Tongue (tissue), 2 donors: Measurements from ENCODE around the gene SEPTIN2. TPM values are rescaled to one million over a fixed set of nuclear protein-coding genes. Genes with fewer than 3 reads are reported as not detected.
"Not testable (repeated sequence)": the region's sequence is repeated elsewhere in the genome, so short reads cannot be mapped to it uniquely, and the experiment has no call there.

ENCODE experiments used
- DNase-seq: peaks from one replicate; pipeline ENCODE4 v3.0.0-alpha.2; 2015
- total RNA-seq: library from RNA; depleted of rRNA; stranded (reverse); fragments of >200 nt; gene quantifications from one replicate; pipeline ENCODE4 v1.2.3, GENCODE V29; 2014

SEPTIN2 gene
- total RNA-seq, 1 donor from 2014 or later: 355 TPM

DNA sequence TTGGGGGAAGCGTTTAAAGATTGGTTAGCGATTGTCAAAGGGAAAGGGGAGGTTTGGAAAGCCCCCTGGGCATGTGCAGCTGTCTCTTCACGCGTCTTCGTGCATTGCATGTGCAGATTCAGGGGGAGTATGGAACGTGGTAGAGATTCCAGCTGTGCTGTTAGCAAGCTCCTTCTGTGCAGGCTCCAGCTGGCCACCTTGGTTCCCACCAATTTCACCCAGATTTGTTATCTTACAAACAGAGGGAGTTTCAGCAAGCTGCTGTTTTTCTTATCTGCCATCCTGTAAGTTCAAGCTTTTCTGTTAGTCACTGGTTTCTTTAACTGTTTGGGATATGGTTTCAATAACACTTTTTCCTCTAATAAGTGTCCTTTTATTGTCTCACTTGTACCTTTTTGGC, 70.8 kb downstream of the SEPTIN2 start:
- peak; percentile 78 for DNase-seq

DNA sequence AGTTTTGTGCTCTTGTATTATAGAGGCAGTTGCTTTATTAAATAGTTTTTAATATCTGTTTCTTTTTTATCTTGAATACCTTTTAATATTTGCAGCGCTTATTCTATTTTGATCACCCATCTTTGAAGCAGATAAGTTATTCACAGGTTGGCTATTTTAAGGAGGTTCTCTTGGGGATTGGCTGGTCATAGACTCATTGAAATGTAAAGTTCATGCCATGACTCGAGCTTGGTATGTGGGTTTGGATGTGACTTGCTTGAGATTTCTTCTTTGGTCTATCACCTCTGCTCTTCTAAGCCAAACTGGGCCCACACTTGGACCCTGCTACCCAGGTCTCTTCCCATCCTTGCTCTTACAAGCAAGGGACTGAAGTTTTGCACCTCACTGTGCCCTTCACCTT, 74.0 kb downstream of the SEPTIN2 start:
- DNase-seq: no peak

DNA sequence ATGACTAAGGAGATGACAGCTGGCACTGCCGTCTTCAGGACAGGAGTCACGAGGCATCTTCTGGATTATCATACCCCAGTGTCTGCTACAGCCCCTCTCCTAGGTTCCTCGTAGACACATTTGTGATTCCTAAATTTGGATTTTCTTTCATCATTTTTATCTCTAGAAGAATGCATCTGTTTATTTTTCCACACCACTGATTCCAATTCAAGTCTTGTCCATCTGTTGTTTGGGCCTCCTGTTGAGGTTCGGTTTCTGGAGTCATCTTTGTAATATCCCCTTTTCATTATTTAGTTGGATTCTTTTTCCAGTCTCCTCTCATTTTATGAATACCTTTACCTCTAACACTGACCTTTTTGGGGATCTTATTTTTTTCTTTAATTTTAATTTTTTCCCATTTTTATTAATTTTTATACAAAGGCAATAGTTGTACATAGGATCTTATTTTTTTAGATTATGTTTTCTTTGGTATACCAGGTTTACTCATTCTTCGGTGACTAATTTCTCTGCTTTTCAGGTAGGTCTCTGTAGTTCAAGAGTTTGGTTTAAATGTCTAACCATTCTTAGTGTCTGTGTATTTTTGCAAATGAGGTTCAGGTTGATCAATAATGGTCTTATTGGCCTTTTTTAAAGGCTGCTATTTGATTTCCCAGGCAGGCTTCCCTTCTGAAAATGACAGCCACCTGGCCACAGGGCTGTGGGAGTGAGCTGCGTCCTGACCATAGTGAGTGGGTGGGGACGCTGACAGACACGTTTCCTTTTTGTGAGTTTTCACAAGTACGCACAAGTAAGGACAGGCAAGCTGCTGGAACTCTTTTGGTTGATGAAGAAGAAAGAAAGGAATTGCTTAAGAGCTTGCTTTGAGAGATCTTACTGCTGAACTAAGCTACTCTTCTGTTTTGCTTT, 74.8 kb downstream of the SEPTIN2 start:
- DNase-seq: peak; percentile 29

DNA sequence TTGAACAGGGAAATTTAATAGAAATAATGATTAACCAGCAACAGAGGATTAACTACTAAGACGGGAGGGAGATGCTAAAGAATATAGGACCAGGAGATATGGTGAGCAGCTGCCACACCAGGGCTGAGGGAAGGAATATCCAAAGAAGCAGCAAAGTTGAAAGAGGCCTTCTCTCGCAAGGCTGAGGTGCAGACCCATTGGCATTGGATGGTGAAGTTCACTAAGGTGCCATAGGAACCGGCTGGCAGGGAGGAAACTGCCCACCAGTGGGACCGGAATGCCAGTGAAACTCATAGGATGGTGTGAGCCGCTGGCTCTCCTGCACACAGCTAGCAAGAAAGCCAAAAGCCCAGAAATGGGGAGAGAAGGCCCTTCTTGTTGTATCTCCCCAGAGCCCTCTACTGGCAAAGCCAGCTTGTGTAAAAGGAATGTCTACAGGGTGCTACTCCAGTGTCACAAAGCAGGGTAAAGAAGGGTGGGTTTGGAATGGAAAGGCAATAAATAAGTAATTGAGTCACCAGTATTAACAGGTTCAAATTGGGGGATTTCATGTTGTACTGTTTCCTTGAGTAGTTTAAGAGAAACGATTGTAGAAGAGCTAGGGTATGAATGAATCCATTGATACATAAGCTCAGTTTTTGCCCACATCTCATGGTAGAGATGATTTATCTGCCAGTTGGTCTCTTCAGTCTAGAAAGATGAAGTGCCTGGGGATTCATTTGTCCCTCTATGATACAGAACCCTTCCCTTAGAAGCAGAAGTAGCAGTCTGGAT, 76.4 kb downstream of the SEPTIN2 start:
- no peak for DNase-seq

DNA sequence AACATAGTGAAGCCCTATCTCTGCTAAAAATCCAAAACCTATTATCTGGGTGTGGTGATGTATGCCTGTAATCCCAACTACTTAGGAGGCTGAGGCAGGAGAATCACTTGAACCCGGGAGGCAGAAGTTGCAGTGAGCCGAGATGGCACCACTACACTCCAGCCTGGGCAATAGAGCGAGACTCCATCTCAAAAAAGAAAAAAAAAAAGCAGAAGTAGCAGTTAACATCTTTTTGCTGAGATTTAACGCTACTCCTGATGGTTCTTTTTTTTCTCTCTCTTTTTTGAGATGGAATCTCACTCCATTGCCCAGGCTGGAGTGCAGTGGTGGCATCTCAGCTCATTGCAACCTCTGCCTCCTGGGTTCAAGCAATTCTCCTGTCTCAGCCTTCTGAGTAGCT, 77.0 kb downstream of the SEPTIN2 start:
- DNase-seq: not testable (repeated sequence)

DNA sequence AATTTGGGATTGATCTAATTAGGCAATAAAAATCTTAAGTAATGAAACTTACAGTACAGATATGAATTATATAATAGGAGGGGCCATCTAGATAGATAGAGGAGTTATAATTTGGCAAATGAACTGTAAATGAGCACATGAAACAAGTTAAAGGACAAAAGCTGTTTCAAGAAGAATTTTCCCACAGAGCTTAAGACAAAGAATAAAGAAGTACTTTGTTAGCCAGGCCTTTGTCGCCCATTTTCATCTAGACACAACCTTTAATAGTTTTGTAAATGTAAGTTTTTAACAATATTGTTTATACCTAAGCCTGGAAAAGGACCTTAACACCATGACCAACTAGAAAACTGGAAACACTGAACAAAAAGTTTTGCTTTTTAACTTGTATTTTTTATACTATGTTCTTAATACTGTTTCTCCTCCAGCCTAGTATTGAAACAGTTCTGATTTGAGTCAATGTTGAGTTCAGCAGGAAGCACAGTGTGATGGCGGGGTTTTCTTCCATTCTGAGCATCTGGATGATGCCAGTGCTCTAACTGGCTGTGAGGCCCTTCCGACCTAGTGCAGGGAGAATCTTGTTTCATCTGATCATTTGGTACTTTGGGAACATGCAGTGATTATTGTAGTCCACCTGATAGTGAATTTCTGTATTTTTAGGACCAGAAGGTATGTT, 77.9 kb downstream of the SEPTIN2 start:
- no peak for DNase-seq

DNA sequence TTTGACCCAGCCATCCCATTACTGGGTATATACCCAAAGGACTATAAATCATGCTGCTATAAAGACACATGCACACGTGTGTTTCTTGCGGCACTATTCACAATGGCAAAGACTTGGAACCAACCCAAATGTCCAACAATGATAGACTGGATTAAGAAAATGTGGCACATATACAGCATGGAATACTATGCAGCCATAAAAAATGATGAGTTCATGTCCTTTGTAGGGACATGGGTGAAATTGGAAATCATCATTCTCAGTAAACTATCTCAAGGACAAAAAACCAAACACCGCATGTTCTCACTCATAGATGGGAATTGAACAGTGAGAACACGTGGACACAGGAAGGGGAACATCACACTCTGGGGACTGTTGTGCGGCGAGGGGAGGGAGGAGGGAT, 81.1 kb downstream of the SEPTIN2 start:
- not testable (repeated sequence) for DNase-seq

DNA sequence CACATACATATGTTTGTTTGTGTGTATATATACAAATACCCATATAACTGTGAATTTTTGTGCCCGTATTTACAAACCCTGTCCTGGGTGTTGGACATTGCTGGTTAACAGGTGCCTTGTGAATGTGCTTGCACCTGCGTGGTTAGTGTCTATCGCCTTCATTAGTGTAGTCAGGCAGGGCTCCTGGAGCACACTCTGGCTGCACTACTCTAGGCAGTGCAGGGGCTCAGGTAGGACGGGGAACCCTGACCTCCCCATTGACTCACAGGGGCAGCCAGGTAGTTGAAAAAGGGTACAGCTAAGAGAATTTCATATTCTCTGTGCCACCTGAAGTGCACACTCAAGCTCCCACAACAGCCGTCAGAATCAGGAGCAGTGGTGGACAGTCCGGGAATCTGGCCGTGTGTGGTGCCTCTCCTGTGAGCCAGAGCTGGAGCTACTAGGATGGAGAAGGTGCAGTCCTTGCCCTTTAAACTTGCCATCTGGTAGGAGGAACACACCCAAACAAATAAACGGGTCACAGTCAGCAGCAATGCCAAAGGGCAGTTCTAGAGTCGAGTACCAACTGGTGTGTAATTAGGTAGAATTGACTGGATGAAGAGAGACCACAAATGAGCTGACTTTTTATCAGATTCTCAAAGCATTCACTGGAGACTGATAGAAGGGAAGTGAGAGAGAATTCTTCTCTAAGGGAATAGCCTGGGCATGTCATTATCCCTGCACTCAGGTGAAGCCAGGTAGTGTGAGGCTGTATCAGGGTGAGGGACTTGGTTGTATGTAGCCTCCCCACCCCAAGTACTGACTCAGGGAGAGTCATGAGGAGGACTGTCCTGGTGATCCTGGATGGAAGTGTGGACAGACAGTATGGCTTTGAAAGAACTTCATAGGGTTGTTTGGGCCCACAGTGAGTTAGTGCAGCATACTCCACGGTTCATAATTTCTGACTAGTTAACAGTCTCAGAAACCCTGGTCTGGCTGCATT, 84.5 kb downstream of the SEPTIN2 start:
- DNase-seq: no peak

Other genes with a start within 250 kb of the SEPTIN2 start
- 70.9 TPM for gene MTERF4, start 213.6 kb upstream of the SEPTIN2 start, total RNA-seq
- gene PASK, start 166.5 kb upstream of the SEPTIN2 start, total RNA-seq: 5.0 TPM
- gene PPP1R7, start 165.5 kb upstream of the SEPTIN2 start, total RNA-seq: 34.9 TPM
- 0.10 TPM for gene ANO7, start 127.2 kb upstream of the SEPTIN2 start, total RNA-seq
- 509 TPM for gene HDLBP, start 253 bp upstream of the SEPTIN2 start, total RNA-seq
- gene FARP2, start 40.4 kb downstream of the SEPTIN2 start, total RNA-seq: 46.5 TPM
- 244 TPM for gene STK25, start 192.7 kb downstream of the SEPTIN2 start, total RNA-seq
- gene BOK, start 242.8 kb downstream of the SEPTIN2 start, total RNA-seq: 28.0 TPM